Tibial nerve (tissue), 4 donors: ENCODE results near the gene ZNF184. TPM values are rescaled to one million over a fixed set of nuclear protein-coding genes. Genes with fewer than 3 reads are reported as not detected.

Experiments used
- DNase-seq, 2 donors: peaks; one replicate each; pipeline ENCODE4 v3.0.0-alpha.2; 2019; ENCODE audit warnings: low spot score in 2 of 2
- H3K27ac ChIP-seq, 4 donors: fragments of 200-600 bp; sonication (generic) in 3 of 4; one replicate each; pipeline ENCODE4 v1.5.1; 2017 to 2019; ENCODE audit warnings: mild to moderate bottlenecking in 1 of 4
- H3K27me3 ChIP-seq, 2 donors: fragments of 200-600 bp; sonication (generic) in 1 of 2; one replicate each; pipeline versions ENCODE4 v1.5.1 to v1.6.0; 2017 to 2019
- H3K36me3 ChIP-seq, 3 donors: fragments of 200-600 bp; sonication (generic); one replicate each; pipeline ENCODE4 v1.5.1; 2018 to 2019
- H3K4me1 ChIP-seq, 4 donors: fragments of 200-600 bp; sonication (generic) in 3 of 4; one replicate each; pipeline ENCODE4 v1.5.1; 2017 to 2019
- H3K4me3 ChIP-seq, 4 donors: fragments of 200-600 bp; sonication (generic) in 3 of 4; one replicate each; pipeline ENCODE4 v1.5.1; 2017 to 2019; ENCODE audit warnings: mild to moderate bottlenecking in 1 of 4, moderate library complexity in 1 of 4
- H3K9me3 ChIP-seq, 4 donors: fragments of 200-600 bp; sonication (generic) in 3 of 4; one replicate each; pipeline ENCODE4 v1.5.1; 2017 to 2019
- CTCF ChIP-seq, 5 experiments: fragments of 200-600 bp in 3 of 5; fragments of 450-650 bp in 2 of 5; sonication (generic) in 3 of 5; IDR thresholded peaks; one replicate each; pipeline ENCODE4 v1.5.1; 2016 to 2019; ENCODE audit warnings: antibody characterized with exemption in 5 of 5, mild to moderate bottlenecking in 3 of 5, moderate library complexity in 2 of 5
- EP300 ChIP-seq, 2 donors: sonication (generic); formaldehyde crosslinking; IDR thresholded peaks; one replicate each; pipeline ENCODE4 v1.6.1; 2017; ENCODE audit warnings: antibody characterized with exemption in 2 of 2, mild to moderate bottlenecking in 1 of 2
- POLR2A ChIP-seq, 2 donors: fragments of 450-650 bp; IDR thresholded peaks; one replicate each; pipeline ENCODE4 v1.6.1; 2017; ENCODE audit warnings: antibody characterized with exemption in 2 of 2, mild to moderate bottlenecking in 2 of 2, moderate library complexity in 2 of 2
- WGBS, 2 donors: methylation state at CpG; one replicate each; pipeline ENCODE4 v1.1.5; 2018; 5-methylcytosine and 5-hydroxymethylcytosine counted together
- total RNA-seq, 4 donors: library from RNA; depleted of rRNA; stranded (reverse); fragments of >200 nt; gene quantifications; one replicate each; pipeline ENCODE4 v1.1.0, GENCODE V29; 2016

ZNF184 gene
- total RNA-seq, 4 donors from 2014 or later = 6.1 to 10.7 (median 8.9) TPM

- Histone ChIP-seq H3K27ac (no peak overlapping the region), H3K4me1 (no peaks in the 10 kb centered on the region), H3K9me3 (peaks cover 0 to 76% (median 13%) of the 10 kb centered on the region in 4 donors), H3K27me3 (no peaks in the 10 kb centered on the region), H3K36me3 (peaks cover 0 to 44% (median 0%) of the 10 kb centered on the region in 3 donors), H3K4me3 (no peak overlapping the region)
- TF ChIP-seq CTCF (IDR thresholded peaks at IDR 0.05) = no peak
- WGBS, 2 donors = 93 to 96% methylated on average over 1 of the region's 1 CpG
- DNase-seq = no peak
These were observed 30.0 kb downstream of the ZNF184 start for GRCh38 chr6:27442932-27443331.

DNA sequence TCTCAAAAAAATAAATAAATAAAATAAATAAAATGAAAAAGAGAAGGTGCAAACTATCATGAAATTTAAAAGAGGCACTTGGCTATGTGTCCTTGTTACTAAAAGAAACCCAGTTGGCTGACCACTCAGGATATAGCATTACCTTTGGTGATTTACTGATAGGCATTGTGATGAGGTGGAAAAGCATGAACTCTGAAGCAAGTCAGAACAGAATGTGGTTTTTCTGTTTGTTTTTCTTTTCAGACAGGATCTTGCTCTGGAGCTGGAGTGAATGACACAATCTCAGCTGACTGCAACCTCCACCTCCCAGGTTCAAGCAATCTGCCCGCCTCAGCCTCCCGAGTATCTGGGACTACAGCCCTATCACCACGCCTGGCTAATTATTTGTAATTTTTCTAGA lies 31.9 kb downstream of the ZNF184 start:
- Histone ChIP-seq H3K4me1 (no peaks in the 10 kb centered on the region), H3K27me3 (no peaks in the 10 kb centered on the region), H3K9me3 (peaks cover 0 to 65% (median 8%) of the 10 kb centered on the region in 4 donors), H3K36me3 (peaks cover 0 to 29% (median 0%) of the 10 kb centered on the region in 3 donors), H3K4me3 (no peak overlapping the region), H3K27ac (no peak overlapping the region)
- 96 to 98% methylated on average over 3 of the region's 3 CpGs for WGBS, 2 donors
- no peak for DNase-seq
- TF ChIP-seq POLR2A (IDR thresholded peaks at IDR 0.05) (no peak), CTCF (IDR thresholded peaks at IDR 0.05) (no peak), EP300 (IDR thresholded peaks at IDR 0.05) (no peak)

GRCh38 chr6:27439371-27439770 lies 33.5 kb downstream of the ZNF184 start:
- no peak for DNase-seq
- Histone ChIP-seq H3K27ac (no peak overlapping the region), H3K9me3 (peaks cover 0 to 64% (median 6%) of the 10 kb centered on the region in 4 donors), H3K4me1 (no peaks in the 10 kb centered on the region), H3K27me3 (no peaks in the 10 kb centered on the region), H3K4me3 (no peak overlapping the region), H3K36me3 (peaks cover 0 to 21% (median 0%) of the 10 kb centered on the region in 3 donors)
- 93 to 94% methylated on average over 4 of the region's 4 CpGs for WGBS, 2 donors
- no peak for TF ChIP-seq CTCF (IDR thresholded peaks at IDR 0.05)
- TF ChIP-seq POLR2A (IDR thresholded peaks at IDR 0.05) = no peak
- TF ChIP-seq EP300 (IDR thresholded peaks at IDR 0.05) = no peak

GRCh38 chr6:27433714-27434113 lies 39.2 kb downstream of the ZNF184 start:
- Histone ChIP-seq H3K9me3 (peaks cover 0 to 48% (median 6%) of the 10 kb centered on the region in 4 donors), H3K36me3 (peaks cover 0 to 20% (median 0%) of the 10 kb centered on the region in 3 donors), H3K27ac (no peak overlapping the region), H3K4me1 (no peaks in the 10 kb centered on the region), H3K27me3 (no peaks in the 10 kb centered on the region), H3K4me3 (no peak overlapping the region)
- DNase-seq = no peak
- TF ChIP-seq POLR2A (IDR thresholded peaks at IDR 0.05) (no peak), EP300 (IDR thresholded peaks at IDR 0.05) (no peak), CTCF (IDR thresholded peaks at IDR 0.05) (no peak)
- 87 to 93% methylated on average over 1 of the region's 1 CpG for WGBS, 2 donors

DNA sequence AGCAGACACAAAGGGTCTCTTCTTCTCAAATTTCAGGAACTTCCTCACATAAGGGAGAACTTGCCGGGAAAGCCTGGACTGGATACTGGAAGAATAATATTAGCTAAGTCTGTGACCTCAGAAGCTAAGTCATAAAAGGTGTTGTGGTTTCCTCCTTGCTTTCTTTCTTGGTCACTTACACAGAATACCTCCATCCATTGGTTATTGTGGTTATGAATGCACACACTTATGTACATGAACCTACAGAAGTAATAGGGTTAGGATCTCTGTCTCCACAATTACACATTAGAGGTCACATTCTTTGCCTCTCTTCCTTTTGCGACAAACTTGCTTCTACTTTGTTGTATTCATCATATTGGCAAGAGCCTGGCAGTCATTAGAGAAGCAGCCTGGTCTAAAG lies 43.9 kb downstream of the ZNF184 start:
- H3K4me1 ChIP-seq = no peaks in the 10 kb centered on the region
- peaks cover 0 to 24% (median 0%) of the 10 kb centered on the region in 4 donors for H3K9me3 ChIP-seq
- H3K27ac ChIP-seq = no peak overlapping the region
- H3K4me3 ChIP-seq = no peak overlapping the region
- no peaks in the 10 kb centered on the region for H3K27me3 ChIP-seq
- no peak for TF ChIP-seq EP300 (IDR thresholded peaks at IDR 0.05)
- TF ChIP-seq POLR2A (IDR thresholded peaks at IDR 0.05) = no peak
- no peak for TF ChIP-seq CTCF (IDR thresholded peaks at IDR 0.05)
- DNase-seq = no peak
- 69 to 70% methylated on average over 2 of the region's 2 CpGs for WGBS, 2 donors
- H3K36me3 ChIP-seq = peaks cover 0 to 16% (median 0%) of the 10 kb centered on the region in 3 donors
